ENCODE measurements around the gene ZCCHC7.

- TF ChIP-seq EZH2phosphoT487 (IDR thresholded peaks at IDR 0.05; ENCODE audit: borderline replicate concordance) (no peak), EZH2 (IDR thresholded peaks at IDR 0.05) (no peak), ZFX (IDR thresholded peaks at IDR 0.05) (no peak), REST (IDR thresholded peaks at IDR 0.05; ENCODE audit: low read depth) (no peak), POLR2AphosphoS5 (IDR thresholded peaks at IDR 0.05; ENCODE audit: low read depth, low read length) (no peak)
- TF ChIP-seq, protein P1, sequence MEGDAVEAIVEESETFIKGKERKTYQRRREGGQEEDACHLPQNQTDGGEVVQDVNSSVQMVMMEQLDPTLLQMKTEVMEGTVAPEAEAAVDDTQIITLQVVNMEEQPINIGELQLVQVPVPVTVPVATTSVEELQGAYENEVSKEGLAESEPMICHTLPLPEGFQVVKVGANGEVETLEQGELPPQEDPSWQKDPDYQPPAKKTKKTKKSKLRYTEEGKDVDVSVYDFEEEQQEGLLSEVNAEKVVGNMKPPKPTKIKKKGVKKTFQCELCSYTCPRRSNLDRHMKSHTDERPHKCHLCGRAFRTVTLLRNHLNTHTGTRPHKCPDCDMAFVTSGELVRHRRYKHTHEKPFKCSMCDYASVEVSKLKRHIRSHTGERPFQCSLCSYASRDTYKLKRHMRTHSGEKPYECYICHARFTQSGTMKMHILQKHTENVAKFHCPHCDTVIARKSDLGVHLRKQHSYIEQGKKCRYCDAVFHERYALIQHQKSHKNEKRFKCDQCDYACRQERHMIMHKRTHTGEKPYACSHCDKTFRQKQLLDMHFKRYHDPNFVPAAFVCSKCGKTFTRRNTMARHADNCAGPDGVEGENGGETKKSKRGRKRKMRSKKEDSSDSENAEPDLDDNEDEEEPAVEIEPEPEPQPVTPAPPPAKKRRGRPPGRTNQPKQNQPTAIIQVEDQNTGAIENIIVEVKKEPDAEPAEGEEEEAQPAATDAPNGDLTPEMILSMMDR (IDR thresholded peaks at IDR 0.05 in 2 of 3, conservative IDR thresholded peaks at IDR 0.05 in 1 of 3; ENCODE audit: borderline replicate concordance in 1 of 3, insufficient read depth in 1 of 3, low read depth in 2 of 3, low read length in 2 of 3): 0 out of 6 replicates have a peak, but pooled peaks of 2 of the 3 experiments have one; percentile 19 to 24
- TF ChIP-seq, protein P2, sequence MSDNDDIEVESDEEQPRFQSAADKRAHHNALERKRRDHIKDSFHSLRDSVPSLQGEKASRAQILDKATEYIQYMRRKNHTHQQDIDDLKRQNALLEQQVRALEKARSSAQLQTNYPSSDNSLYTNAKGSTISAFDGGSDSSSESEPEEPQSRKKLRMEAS (IDR thresholded peaks at IDR 0.05): no peak
Observed at GRCh38 chr9:37309136-37309535, 188.8 kb downstream of the ZCCHC7 start.

Data from HCT116 (cell line).